GM15510 (cell line): ENCODE data around the gene FAS.

Experiments used
- POLR2A ChIP-seq: IDR thresholded peaks from 3 replicates; pipeline ENCODE4 v1.6.1; 2011; ENCODE audit warnings: borderline replicate concordance; ENCODE audit not compliant: insufficient read length; ENCODE audit errors: extremely low read depth

The FAS gene

DNA sequence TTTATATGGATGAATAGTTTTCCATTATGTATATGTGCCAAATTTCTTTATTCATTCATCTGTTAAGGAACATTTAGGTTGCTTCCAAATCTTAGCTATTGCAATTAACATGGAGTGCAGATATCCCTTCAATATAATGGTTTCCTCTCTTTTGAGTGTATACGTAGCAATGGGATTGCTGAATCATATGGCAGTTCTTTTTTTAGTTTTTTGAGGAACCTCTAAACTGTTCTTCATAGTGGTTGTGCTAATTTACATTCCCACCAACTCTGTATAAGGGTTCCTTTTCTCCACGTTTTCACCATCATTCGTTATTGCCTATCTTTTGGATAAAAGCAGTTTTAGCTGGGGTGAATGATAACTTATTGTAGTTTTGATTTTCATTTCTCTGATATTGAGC is 46.5 kb downstream of the FAS start:
- no peak for TF ChIP-seq POLR2A

DNA sequence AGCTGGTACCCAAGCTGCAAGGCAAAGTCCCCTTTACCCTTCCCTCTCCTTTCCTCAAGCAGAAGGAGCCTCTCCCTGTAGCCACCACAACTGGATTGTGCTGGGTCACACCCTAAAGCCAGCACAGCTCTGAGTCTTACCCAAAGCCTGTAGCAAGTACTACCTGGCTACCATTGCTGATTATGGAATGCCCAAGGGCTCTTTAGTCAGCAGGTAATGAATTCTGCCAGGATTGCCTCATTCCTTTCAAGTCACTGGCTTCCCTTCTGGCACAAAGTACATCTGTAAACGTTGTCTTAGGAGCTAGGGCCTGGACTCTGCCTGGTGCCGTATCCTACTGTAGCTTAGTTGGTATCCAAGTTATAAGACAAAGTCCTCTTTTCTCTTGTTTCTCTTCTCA is 52.0 kb downstream of the FAS start:
- no peak for TF ChIP-seq POLR2A

- no peak for TF ChIP-seq POLR2A
Observed at GRCh38 chr10:89043052-89043451, 52.5 kb downstream of the FAS start.

DNA sequence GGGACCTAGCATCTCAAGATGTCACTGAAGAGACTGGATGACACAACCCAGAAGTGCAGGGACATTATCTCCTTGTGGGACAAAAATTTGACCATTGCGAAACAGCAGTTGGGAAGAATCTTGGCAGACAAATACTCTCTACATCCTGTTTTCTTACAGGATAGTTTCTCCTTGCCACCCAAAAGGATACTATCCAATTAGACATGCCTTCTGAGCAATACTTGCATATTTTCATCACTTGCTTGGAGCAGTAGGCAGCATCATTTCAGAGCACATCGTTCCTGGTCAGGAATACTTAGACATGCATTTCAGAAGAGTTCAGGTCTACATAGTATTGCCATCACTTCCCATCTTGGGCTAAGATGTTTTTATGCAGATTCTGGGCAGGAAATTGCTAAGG is 56.8 kb downstream of the FAS start:
- TF ChIP-seq POLR2A, result no peak

GRCh38 chr10:89051593-89051992 is 61.0 kb downstream of the FAS start:
- TF ChIP-seq POLR2A, result no peak

GRCh38 chr10:89053555-89053954 is 63.0 kb downstream of the FAS start:
- no peak for TF ChIP-seq POLR2A

DNA sequence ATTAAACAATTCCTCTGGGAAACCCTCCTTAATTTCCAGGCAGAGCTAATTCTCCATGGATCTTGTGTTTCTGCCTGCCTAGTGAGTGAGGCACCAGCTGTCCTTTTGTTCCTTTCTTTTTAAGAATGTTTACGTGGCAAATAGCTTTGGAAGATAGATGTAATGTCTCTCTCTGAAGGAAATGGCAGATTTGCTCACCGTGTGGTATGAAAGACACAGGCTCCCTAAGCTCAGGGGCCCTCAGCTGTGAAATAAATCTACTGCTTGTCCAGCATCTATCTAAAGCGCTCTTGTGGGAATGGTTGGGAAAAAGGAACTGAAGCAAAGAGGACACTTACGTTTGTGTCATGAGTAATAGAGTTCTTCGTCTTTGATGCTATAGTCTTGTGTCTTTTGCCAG is 64.6 kb downstream of the FAS start:
- no peak for TF ChIP-seq POLR2A

DNA sequence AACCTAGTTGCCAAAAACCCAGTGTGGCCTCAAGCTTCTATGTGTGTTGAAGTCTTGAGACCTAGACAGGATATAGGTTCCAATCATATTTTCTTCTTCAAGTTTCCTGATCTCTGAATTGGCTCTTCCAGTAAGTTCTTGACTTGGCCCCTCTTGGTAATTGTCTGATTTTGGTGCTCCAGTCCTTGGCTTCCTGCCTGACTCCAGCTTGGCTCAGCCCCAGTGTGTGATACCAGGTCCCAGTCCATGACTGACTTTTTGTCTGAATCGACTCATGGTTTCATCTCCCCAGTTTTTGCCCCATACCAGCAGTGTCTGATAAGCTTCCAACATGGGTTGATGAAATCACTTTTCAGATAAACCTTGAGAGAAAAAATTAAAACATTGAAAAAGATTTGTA is 72.3 kb downstream of the FAS start:
- no peak for TF ChIP-seq POLR2A

GRCh38 chr10:89063465-89063864 is 72.9 kb downstream of the FAS start:
- TF ChIP-seq POLR2A, result no peak

DNA sequence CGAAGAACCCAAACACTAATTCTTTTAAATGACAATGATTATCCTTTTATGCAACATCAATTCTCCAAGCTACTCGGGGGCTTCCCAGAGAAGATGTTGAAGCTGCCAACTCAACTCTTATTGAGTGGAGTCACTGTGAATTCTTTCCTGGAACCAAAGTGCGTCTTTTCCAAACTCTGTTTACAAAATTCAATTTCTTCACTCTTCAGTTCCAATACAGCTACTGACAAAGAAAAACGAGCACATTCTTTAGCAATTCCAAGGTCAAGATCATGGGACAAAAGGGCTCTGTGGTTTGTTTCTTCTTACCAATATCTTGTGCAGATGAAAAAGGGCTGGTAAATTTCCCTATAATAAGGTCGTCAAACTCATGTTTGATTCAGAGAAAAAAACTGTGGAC is 74.2 kb downstream of the FAS start:
- no peak for TF ChIP-seq POLR2A
